Activated CD4-positive, alpha-beta T cell treated with anti-CD3 and anti-CD28 coated beads, Interleukin-2, Interleukin-6, amounts not matched to agents 100 ng/mL and 50 ng/mL, durations not matched to agents 16 hours and 8 hours (primary cell): Measurements from ENCODE around the gene CMTM4.
"Not testable (repeated sequence)": the region's sequence is repeated elsewhere in the genome, so short reads cannot be mapped to it uniquely, and the experiment has no call there.

ENCODE experiments used
- DNase-seq: peaks from one replicate; pipeline ENCODE4 v3.0.0-alpha.2; 2020

CMTM4 gene

DNA sequence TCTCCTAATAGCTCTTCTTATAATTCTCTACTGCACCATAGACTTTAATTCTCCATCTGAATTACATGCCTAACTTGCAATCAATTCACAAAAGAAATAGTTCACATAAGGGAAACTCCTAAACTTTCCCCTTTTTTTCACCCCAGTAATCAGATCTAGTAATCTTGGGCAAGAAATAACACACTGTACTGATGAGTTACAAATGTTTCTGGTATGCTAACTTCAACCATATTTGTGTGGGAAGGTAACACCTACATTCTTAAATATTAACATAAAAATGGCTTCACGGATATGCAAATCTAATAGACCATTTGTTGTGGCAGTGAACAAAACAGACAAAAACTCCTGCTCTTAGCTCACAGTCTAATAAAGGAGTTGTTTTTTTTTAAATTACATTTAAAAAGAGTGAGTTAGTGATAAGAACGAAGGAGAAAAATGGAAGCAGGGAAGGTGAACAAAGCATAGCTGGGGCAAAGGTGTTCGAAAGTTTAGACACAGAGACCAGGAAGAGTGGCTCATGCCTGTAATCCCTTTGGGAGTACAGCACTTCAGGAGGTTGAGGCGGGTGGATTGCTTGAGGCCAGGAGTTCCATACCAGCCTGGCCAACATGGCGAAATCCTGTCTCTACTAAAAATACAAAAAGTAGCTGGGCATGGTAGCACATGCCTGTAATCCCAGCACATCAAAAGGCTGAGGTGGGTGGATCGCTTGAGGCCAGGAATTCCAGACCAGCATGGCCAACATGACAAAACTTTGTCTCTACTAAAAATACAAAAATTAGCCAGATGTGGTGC is 57.3 kb downstream of the CMTM4 start:
- no peak for DNase-seq

DNA sequence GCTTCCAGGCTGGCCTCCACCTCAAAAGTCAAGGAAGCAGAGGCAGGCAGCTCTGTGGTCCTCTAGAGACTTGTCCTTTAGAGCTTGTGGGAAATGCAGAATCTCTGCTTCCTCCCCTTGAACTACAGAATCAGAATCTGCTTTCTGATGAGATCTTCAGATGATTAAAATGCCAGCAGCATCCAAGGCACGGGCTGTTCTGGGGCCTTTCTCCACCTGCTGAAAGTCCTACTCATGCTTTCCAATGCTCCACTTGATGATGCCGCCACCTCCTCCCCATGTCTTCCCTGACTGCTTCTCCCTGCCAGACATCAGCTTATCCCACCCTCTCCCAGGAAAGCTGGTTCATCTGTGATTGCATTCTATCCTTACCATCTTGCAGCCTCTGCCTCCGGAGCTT is 58.7 kb downstream of the CMTM4 start:
- no peak for DNase-seq

DNA sequence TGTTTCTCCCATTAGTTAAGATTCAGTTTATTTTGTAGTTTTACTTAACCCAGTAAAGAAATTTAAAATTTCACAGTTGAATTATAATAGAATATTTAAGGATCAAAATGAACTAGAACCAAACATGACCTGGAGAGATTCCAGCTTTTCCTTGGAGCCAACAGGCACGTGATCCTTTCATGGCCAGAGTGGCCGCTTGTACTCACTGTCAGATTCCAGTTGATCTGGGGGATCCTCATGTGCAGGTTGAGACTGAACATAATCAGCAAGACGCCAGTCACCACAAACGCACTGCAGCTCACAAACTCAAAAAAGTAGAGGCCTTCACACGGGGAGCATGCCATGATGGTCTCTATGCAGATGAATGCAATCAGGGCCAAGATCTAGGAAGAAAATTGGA is 60.3 kb downstream of the CMTM4 start:
- no peak for DNase-seq

DNA sequence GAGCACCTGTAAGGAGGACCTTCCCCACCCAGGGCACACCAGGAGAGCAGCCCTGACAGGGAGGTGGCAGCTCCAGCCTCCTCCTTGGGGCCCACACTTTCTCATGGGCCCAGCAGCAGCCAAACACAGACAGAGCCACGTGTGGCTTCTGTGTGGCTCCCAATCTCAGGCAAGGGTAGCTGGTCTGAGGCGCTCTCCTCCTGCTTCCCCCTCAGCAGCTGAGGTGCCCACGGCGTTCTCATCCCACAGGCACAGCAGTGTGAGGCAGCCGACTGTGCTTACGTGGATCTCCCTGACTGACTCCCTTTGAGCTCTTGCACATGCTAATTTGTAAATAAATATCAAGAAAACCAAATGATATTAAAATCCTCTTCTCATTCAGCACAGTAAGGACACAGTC is 61.1 kb downstream of the CMTM4 start:
- no peak for DNase-seq

DNA sequence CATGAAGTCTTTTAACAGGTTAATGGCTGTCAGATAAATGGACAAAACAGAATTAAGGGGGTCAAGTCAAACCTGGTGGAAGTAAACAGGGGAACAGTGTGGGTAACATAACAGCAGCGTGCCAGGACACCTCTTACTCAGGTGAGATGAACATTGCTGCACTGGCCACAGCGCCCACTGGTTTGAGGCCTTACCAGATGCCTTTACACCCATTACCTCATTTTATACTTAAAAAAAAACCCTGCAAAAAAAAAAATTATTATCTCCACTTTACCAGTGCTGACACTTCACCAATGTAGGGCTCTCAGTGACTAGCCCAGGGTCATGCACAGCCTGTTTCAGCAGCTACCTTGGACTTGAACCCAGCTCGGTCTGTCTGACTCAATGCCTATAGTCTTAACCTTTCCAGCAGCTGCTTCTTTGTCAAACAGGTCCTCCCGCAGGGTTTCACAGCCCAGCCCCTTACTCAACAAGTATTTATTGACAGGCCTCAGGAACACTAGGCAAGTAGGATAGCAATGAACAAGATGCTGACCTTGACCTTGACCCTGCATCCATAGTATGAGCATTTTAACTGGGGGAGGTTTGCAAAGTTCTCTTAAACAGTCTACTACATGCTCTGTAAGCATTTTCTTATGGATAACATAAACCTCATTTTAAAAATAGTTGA is 61.9 kb downstream of the CMTM4 start:
- no peak for DNase-seq

DNA sequence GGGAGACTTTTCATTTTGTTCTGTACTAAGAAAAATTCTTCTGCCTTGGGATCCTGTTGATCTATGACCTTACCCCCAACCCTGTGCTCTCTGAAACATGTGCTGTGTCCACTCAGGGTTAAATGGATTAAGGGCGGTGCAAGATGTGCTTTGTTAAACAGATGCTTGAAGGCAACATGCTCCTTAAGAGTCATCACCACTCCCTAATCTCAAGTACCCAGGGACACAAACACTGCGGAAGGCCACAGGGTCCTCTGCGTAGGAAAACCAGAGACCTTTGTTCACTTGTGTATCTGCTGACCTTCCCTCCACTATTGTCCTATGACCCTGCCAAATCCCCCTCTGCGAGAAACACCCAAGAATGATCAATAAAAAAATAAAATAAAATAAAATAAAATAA is 65.0 kb downstream of the CMTM4 start:
- not testable (repeated sequence) for DNase-seq

DNA sequence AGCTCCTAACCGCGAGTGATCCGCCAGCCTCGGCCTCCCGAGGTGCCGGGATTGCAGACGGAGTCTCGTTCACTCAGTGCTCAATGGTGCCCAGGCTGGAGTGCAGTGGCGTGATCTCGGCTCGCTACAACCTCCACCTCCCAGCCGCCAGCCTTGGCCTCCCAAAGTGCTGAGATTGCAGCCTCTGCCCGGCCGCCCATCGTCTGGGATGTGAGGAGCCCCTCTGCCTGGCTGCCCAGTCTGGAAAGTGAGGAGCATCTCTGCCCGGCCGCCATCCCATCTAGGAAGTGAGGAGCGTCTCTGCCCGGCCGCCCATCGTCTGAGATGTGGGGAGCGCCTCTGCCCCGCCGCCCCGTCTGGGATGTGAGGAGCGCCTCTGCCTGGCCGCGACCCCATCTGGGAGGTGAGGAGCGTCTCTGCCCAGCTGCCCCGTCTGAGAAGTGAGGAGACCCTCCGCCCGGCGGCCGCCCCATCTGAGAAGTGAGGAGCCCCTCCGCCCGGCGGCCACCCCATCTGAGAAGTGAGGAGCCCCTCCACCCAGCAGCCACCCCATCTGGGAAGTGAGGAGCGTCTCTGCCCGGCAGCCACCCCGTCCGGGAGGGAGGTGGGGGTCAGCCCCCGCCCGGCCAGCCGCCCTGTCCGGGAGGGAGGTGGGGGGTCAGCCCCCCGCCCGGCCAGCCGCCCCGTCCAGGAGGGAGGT is 65.8 kb downstream of the CMTM4 start:
- not testable (repeated sequence) for DNase-seq

DNA sequence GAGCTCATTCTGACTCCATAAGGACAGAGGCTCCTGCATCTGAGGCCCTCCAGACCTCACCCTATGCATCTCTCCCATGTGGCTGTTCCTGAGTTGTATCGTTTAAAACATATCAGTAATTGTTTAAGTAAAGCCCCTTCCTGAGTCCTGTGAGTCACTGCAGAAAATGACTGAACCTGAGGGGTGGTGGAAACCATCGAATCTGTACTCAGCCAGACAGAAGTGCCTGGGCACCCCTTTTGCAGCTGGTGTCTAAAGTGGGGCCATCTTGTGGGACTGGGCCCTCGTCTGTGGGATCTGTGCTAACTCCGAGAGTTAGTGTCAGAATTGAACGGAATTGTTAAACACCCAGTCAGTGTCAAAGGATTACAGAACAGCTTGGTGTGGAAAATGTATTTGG is 66.7 kb downstream of the CMTM4 start:
- no peak for DNase-seq

DNA sequence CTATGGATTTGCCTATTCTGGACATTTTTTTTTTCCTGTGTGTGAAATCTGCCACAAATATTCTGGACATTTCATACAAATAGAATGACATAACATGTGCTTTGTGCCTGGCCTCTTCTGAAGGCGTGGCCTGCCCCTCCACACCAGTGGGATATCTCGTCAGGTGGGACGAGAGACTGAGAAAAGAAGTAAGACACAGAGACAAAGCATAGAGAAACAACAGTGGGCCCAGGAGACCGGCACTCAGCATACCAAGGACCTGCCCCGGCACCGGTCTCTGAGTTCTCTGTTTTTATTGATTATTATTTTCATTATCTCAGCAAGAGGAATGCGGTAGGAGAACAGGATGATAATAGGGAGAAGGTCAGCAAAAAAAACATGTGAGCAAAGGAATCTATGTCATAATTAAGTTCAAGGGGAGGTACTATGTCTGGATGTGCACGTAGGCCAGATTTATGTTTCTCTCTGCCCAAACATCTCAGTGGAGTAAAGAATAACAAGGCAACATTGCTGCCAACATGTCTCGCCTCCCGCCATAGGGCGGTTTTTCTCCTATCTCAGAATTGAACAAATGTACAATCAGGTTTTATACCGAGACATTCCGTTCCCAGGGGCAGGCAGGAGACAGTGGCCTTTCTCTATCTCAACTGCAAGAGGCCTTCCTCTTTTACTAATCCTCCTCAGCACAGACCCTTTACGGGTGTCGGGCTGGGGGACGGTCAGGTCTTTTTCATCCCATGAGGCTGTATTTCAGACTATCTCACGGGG is 68.7 kb downstream of the CMTM4 start:
- DNase-seq: not testable (repeated sequence)

DNA sequence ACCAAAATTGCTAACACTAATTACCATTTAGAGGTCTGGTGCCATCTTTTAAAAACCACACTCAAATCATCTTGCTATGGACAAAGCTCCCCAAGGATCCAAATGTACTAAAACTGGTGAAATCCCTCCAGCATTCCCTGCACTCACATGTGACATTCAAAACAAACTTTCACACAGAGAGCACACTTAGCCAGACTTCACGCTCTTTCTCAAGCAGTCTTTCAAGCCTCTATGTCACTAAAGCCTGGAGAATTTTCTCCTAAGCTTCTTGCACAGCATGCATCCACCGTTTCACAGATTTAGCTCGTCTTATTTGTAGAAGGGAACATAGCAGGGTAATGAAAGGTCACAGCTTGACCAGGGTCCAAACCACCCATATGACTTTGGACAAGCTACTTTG is 72.8 kb downstream of the CMTM4 start:
- DNase-seq: no peak

DNA sequence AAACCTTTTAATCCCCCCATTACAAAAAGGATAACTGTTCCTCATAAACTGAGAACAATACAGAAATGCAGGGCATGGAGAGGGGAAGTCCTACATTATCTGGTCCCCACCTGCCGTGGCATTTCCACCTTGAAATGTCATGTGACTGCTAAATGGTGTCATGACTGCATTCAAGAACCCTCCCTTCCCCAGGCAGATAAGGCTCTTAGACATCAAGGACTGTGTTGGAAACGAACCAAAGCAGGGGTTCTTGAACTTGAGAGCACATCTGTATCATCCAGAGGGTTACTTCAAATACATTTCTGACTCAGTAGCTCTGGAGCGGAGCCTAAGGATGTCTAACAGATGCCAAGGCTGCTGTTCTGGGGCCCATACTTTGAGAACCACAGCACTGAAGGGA is 73.7 kb downstream of the CMTM4 start:
- no peak for DNase-seq

DNA sequence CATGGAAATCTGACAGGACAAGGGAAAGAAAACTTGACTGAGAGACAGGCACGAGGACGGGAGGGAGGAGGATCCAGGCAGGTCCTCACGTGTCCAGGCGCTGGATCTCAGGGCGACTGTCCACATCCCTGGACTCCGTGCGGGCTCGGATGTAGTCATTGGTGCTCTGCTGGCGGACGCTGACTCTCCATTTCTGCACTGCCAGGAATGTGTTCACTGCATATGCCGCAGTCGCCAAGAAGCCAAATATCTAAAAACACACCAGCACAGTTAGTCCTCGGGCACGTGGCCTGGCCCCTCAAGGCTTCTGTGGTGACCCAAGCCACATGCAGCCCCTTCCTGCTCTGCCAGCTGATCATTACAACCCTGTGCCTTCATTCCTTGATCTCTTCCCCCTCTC is 74.6 kb downstream of the CMTM4 start:
- DNase-seq: no peak

DNA sequence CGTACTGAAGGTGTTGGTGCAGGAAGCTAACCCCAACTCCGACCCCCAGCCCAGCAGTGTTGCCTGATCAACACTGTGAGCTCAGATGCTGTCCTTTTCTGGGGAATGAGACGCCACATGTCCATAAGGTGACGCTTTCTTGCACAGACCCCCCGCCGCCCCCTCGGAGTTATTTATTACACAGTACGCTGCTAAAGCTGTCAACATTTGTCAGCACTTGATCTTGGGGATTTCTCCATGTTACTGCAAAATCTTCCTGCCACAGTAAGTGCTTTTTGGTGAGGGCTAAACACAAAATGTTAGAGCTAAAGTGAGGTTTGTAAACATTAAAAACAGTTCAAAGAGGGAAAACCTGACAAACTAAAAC is 76.1 kb downstream of the CMTM4 start:
- no peak for DNase-seq

DNA sequence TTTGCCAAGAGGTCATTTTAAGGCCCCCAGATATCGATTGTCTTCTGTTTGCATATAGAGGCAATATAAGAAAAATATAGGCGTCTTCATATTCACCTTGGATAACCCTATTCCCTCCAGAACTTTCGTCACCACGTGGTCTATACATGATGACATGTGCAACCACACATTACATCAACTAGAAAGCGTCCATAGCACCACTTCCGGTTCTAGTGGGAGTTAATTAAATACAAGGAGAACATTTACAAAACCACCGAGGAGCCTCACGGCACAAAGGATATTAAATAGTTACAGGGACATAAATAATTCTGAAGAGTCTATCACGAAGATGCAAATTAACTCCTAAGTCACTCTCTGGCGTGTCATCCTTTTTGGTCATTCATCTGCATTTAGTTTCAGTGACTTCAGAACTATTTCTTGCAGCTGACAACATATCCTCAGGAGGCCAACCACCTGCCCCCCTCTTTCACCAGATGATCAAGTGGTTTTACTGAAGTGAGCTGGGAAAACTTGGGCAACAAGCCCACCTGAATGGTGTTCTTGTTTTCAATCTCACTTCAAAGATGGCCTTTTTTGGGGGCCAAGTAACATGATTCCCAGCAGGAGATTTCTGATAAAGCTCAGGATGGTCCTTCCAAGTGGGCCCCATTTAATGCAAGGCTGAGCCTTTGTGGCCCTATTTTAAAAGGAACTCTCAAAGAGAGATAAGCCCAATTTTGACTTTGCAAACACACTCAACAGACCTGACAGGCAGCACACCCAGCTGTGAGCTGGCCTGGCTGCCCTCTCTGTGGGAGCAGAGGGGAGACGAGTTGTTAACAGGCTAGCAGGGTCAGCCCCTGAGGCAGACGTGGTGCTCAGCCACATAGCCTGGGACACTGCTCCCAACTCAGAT is 76.8 kb downstream of the CMTM4 start:
- DNase-seq: no peak

DNA sequence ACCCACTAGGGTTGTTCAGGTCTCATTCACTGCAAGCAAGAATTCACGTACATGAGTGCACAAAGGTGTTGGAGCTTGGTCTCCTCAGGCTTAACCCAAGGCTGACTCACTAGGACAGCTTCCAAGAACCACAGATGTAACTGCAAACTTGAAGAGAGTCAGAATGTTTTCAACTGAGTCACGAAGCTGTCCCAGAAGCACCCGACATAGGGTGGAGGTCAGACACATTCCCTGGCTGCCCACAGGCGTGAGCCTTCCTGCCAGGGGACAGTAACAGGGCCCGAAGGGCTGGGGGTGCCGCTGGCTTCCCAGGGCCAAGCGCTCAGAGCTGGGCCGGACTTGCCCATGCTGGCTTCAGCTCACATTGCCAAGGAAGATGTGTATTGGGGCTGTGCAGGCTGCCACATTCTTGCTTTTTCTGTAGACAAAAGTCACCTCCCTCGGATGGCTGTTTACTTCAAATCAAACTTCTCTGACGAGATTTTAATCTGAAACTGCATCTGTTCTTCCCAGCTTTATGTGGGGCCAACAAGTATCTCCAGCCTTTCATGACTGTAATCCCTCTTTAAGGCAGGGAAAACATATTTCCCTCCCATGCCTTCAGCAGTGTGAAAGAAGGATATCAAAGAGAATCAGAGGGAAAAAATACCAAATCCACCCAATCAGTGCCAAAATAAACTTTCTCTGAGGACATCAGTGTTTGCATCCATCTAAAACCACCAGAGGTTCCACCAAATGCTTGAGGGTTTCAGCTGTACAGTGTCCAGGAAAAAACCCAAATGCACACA is 77.8 kb downstream of the CMTM4 start:
- no peak for DNase-seq

DNA sequence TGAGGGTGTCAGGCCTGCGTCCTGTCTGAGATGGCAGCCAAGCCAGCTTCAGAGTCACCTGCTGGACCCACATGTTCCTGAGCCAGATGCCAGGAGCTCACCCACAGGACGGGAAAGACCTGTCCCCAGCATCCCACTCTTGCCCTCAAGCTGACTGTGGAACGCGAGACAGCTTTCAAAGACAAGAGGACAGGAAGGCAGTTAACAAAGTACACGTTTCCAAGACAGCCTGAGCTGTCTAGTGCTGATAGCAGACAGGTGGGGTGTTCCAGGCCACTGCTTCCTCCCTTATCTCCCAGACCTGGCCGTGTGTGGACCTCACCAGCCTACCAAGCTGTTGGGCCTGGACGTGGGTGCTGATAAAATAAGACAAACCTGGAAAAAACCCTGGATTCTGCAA is 78.8 kb downstream of the CMTM4 start:
- DNase-seq: no peak

DNA sequence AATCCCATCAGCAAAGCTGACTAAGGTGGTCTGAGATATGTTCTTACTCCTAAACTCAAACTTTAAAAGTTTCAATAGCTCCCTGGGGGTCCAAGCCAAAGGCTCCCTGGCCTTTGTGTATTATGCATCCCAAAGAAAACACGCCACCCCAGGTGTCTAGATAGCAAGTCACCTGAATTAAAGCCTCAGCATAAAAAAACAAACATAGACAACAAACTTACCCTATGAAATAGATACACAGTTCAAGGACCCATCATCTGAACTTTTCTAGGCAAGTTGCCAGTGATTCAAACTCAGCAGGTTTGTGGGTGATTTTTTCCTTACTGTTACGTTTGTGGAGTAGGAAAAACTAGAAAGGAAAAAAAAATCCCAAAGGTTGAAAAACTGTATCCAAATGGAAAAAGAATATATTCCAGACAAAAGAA is 79.5 kb downstream of the CMTM4 start:
- DNase-seq: no peak

DNA sequence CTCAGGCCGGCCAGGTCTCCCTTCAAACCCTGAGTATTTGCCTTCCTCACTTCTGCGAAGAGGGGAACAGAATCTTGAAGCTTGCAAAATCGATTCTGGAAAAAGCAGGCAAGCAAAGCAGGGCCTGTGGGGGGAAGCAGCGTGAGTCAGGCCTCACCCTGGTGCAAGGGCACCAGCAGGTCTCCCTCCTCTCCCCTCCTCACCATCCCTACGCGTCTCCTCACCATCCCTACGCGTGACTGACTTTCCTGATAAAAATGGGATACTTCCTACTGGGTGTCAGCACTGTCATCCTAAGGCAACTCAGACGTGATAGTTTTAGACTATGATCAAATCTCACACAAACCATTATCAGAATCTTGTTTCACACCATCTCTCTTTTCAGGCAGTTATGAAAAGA is 80.0 kb downstream of the CMTM4 start:
- no peak for DNase-seq

DNA sequence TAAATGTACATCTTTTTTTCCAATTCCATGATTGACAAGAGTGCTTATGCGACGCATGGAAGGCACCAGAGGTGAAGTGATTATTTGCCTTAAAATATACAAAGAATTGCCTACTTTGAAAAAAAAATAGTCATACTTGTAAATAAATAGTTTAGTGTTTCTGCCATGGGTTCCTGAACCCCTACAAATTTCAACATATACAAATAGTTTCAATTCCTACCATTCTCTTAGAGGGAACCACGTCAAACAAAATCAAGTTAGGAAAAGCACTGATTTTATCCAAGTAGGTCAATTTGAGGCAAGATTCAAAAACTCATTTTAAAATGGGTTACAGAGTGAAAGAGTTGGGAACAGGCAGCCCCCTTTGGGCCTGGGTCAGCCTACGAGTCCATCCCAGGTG is 80.4 kb downstream of the CMTM4 start:
- DNase-seq: no peak

DNA sequence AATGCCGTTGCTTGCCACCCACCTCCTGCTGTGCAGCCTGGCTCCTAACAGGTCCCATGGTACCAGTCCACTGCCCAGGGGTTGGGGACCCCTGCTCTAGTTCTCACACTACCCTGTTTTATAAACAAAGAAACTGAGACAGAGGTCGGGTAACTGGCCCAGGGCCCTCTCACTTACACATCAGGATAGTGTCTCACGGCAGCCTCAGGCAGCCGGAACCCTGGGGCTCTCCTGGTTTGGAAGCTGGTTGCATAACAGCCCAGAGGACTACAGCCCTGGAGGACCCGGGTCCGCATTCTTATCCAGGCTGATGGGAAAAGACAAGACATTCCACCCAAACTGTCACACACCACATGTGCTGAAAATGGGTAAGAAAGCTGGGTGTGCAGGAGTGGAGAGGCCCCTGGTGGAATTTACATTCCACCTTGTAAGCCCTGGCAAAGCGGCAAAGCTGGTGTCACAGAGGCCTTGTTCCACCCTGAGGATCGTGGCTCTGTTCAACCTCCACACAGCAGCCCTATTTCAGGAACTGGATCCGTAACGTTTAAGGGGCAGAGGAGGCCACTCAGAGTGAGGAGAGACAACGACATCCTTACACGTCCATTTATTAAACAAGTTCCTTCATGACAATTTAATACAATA is 82.3 kb downstream of the CMTM4 start:
- DNase-seq: no peak

DNA sequence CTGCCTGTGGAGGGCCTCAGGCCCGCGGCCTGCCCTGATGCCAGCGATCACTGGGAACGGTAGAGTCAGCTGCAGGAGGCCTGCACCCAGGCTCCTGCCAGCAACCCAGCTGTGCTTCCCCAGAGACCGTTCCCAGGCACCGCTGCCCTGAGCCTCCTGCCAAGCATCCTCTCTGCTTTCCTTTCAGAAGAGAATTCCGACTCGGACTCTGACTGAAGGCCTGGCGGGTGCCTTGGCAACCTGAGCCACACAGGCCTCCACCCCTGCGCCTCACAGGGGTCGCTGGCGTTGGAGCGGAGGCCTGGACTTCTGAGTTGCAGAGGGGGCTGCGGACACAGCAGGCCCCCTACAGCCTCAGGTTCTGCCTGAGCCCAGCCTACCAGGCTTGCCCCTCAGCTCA is 84.1 kb downstream of the CMTM4 start:
- DNase-seq: no peak
